Daoy (cell line): ENCODE data around the gene NTHL1. TPM values are rescaled to one million over a fixed set of nuclear protein-coding genes. Genes with fewer than 3 reads are reported as not detected.

Experiments used
- DNase-seq: peaks from one replicate; pipeline ENCODE4 v3.0.0-alpha.2; 2015; ENCODE audit warnings: low read depth
- total RNA-seq: library from RNA; depleted of rRNA; stranded (reverse); fragments of >200 nt; shearing (Covaris generic); gene quantifications from 2 replicates; pipeline ENCODE4 v1.2.3, GENCODE V29; 2014

The NTHL1 gene
- total RNA-seq, 1 experiment from 2014 or later, result 29.3 TPM

- no peak for DNase-seq
Observed at GRCh38 chr16:2064368-2064945, 16.8 kb upstream of the NTHL1 start.

GRCh38 chr16:2063861-2064260 is 16.2 kb upstream of the NTHL1 start:
- DNase-seq, result no peak

GRCh38 chr16:2062801-2063200 is 15.2 kb upstream of the NTHL1 start:
- DNase-seq, result no peak

- DNase-seq, result no peak
Observed at GRCh38 chr16:2061526-2061925, 13.9 kb upstream of the NTHL1 start.

- DNase-seq, result no peak
Observed at GRCh38 chr16:2061023-2061422, 13.4 kb upstream of the NTHL1 start.

GRCh38 chr16:2060346-2060745 is 12.7 kb upstream of the NTHL1 start:
- no peak for DNase-seq

- no peak for DNase-seq
Observed at GRCh38 chr16:2058872-2059271, 11.2 kb upstream of the NTHL1 start.

- no peak for DNase-seq
Observed at GRCh38 chr16:2058420-2058819, 10.8 kb upstream of the NTHL1 start.

GRCh38 chr16:2057438-2057837 is 9.8 kb upstream of the NTHL1 start:
- no peak for DNase-seq

- no peak for DNase-seq
Observed at GRCh38 chr16:2056681-2057407, 9.2 kb upstream of the NTHL1 start.

- DNase-seq, result no peak
Observed at GRCh38 chr16:2056077-2056476, 8.4 kb upstream of the NTHL1 start.

- DNase-seq, result no peak
Observed at GRCh38 chr16:2054543-2055245, 7.1 kb upstream of the NTHL1 start.

- no peak for DNase-seq
Observed at GRCh38 chr16:2053897-2054296, 6.3 kb upstream of the NTHL1 start.

GRCh38 chr16:2053211-2053610 is 5.6 kb upstream of the NTHL1 start:
- DNase-seq, result no peak

- no peak for DNase-seq
Observed at GRCh38 chr16:2048116-2048543, 496 bp upstream of the NTHL1 start.

- no peak for DNase-seq
Observed at GRCh38 chr16:2046893-2047329, 723 bp downstream of the NTHL1 start.

GRCh38 chr16:2045965-2046892 is 1.4 kb downstream of the NTHL1 start:
- DNase-seq, result no peak

GRCh38 chr16:2044541-2044940 is 3.1 kb downstream of the NTHL1 start:
- DNase-seq, result no peak

GRCh38 chr16:2043667-2044451 is 3.8 kb downstream of the NTHL1 start:
- DNase-seq, result no peak

GRCh38 chr16:2042986-2043666 is 4.5 kb downstream of the NTHL1 start:
- DNase-seq, result no peak
